Measurements from ENCODE around the gene ZNF319.

DNA sequence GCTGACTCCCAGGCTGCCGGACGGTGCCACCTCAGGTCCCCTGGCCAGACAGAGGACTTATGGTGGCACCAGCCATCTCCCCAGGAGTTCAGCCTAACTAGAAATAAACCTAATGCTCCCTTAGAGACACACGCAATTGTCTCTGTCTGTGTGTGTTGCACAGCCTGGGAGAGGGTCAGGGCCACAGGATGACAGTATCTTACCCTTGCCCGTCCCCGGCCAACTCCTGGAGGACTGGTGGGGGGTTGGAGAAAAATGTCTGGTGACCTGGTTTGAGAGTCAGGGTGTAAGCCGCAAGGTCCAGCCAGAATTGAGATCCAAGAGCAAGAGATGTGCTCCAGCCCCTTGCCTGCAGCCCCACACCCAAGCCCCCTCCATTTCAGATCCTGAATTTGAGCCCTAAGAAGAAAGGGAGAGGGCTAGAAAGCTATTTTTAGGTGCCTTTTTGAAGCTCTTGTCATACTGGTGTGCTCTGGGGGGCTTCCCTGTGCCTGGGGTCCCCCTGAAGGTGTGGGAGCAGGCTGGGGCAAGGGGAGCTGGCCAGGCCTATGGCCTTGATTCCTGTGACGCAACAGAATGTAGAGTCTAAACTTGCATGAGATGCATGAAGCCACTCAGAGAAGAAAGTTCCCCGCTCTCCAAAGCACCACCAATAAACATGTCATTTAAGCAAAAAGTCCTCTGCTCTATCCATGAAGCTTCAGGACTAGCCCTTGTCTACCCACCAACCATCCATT, 12.9 kb downstream of the ZNF319 start:
- TF ChIP-seq, protein P1, sequence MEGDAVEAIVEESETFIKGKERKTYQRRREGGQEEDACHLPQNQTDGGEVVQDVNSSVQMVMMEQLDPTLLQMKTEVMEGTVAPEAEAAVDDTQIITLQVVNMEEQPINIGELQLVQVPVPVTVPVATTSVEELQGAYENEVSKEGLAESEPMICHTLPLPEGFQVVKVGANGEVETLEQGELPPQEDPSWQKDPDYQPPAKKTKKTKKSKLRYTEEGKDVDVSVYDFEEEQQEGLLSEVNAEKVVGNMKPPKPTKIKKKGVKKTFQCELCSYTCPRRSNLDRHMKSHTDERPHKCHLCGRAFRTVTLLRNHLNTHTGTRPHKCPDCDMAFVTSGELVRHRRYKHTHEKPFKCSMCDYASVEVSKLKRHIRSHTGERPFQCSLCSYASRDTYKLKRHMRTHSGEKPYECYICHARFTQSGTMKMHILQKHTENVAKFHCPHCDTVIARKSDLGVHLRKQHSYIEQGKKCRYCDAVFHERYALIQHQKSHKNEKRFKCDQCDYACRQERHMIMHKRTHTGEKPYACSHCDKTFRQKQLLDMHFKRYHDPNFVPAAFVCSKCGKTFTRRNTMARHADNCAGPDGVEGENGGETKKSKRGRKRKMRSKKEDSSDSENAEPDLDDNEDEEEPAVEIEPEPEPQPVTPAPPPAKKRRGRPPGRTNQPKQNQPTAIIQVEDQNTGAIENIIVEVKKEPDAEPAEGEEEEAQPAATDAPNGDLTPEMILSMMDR (conservative IDR thresholded peaks at IDR 0.05; ENCODE audit: low read depth, low read length), result no peak
- TF ChIP-seq RAD21 (IDR thresholded peaks at IDR 0.05; ENCODE audit: low read length), result no peak
- TF ChIP-seq MXI1 (IDR thresholded peaks at IDR 0.05; ENCODE audit: borderline replicate concordance, low read depth, low read length), result no peak
- TF ChIP-seq, protein P2, sequence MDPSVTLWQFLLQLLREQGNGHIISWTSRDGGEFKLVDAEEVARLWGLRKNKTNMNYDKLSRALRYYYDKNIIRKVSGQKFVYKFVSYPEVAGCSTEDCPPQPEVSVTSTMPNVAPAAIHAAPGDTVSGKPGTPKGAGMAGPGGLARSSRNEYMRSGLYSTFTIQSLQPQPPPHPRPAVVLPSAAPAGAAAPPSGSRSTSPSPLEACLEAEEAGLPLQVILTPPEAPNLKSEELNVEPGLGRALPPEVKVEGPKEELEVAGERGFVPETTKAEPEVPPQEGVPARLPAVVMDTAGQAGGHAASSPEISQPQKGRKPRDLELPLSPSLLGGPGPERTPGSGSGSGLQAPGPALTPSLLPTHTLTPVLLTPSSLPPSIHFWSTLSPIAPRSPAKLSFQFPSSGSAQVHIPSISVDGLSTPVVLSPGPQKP (IDR thresholded peaks at IDR 0.05; ENCODE audit: borderline replicate concordance, low read depth, low read length), result no peak
- TF ChIP-seq POLR2A (IDR thresholded peaks at IDR 0.05; ENCODE audit: low read depth, low read length), result no peak
- no peak for TF ChIP-seq FOS (IDR thresholded peaks at IDR 0.05; ENCODE audit: low read depth, low read length)
- TF ChIP-seq NFE2L2 (IDR thresholded peaks at IDR 0.05; ENCODE audit: low read depth, low read length), result no peak
- TF ChIP-seq RCOR1 (IDR thresholded peaks at IDR 0.05; ENCODE audit: insufficient replicate concordance, low read length), result no peak
- no peak for TF ChIP-seq SMC3 (IDR thresholded peaks at IDR 0.05; ENCODE audit: low read depth, low read length)
